SK-N-SH treated with all-trans-retinoic acid at 6 μM for 48 hours (cell line): Measurements from ENCODE around the gene TMEM87B.

ENCODE experiments used
- ATAC-seq: fragments of 200-7000 bp; cut with Tn5 transposase; 3 replicates; pipeline ENCODE4 v1.9.1; 2020; ENCODE audit warnings: mild to moderate bottlenecking, moderate library complexity
- ARNTL ChIP-seq: fragments of 450-650 bp; formaldehyde crosslinking; IDR thresholded peaks from 2 replicates; pipeline ENCODE4 v1.5.0; 2020; ENCODE audit warnings: low read depth, mild to moderate bottlenecking, moderate library complexity, borderline replicate concordance
- BACH2 ChIP-seq: fragments of 250-450 bp; sonication (Bioruptor Pico); IDR thresholded peaks from 2 replicates; pipeline ENCODE4 v1.9.0; 2021; ENCODE audit warnings: mild to moderate bottlenecking, borderline replicate concordance
- CREB5 ChIP-seq: fragments of 250-450 bp; sonication (Bioruptor Pico); IDR thresholded peaks from 2 replicates; pipeline ENCODE4 v1.5.1; 2020; ENCODE audit warnings: low read depth, mild to moderate bottlenecking, moderate library complexity
- CSDC2 ChIP-seq: fragments of 250-450 bp; sonication (Bioruptor Pico); IDR thresholded peaks from 2 replicates; pipeline ENCODE4 v1.5.0; 2020; ENCODE audit warnings: mild to moderate bottlenecking, moderate library complexity
- CSRNP3 ChIP-seq: fragments of 250-450 bp; sonication (Bioruptor Pico); IDR thresholded peaks from 2 replicates; pipeline ENCODE4 v1.5.1; 2021; ENCODE audit warnings: mild to moderate bottlenecking, moderate library complexity
- ESRRG ChIP-seq: fragments of 250-450 bp; sonication (Bioruptor Pico); IDR thresholded peaks from 2 replicates; pipeline ENCODE4 v1.6.1; 2021; ENCODE audit warnings: mild to moderate bottlenecking
- GLIS3 ChIP-seq: fragments of 250-450 bp; sonication (Bioruptor Pico); IDR thresholded peaks from 2 replicates; pipeline ENCODE4 v1.5.0; 2020; ENCODE audit warnings: mild to moderate bottlenecking, moderate library complexity
- ISL1 ChIP-seq: fragments of 250-450 bp; sonication (Bioruptor Pico); IDR thresholded peaks from 2 replicates; pipeline ENCODE4 v2.1.2; 2022; ENCODE audit warnings: mild to moderate bottlenecking, moderate library complexity
- OSR1 ChIP-seq: fragments of 250-450 bp; sonication (Bioruptor Pico); IDR thresholded peaks from 2 replicates; pipeline ENCODE4 v1.8.0; 2022; ENCODE audit warnings: moderate library complexity, mild to moderate bottlenecking, inconsistent platforms
- PATZ1 ChIP-seq: fragments of 250-450 bp; sonication (Bioruptor Pico); IDR thresholded peaks from 2 replicates; pipeline ENCODE4 v1.8.0; 2020; ENCODE audit warnings: mild to moderate bottlenecking, moderate library complexity, borderline replicate concordance
- POU6F1 ChIP-seq: fragments of 250-450 bp; sonication (Bioruptor Pico); IDR thresholded peaks from 2 replicates; pipeline ENCODE4 v1.8.0; 2021; ENCODE audit warnings: low read depth, mild to moderate bottlenecking, moderate library complexity, borderline replicate concordance
- PPARA ChIP-seq: fragments of 250-450 bp; sonication (Bioruptor Pico); IDR thresholded peaks from 2 replicates; pipeline ENCODE4 v1.5.0; 2020; ENCODE audit warnings: mild to moderate bottlenecking, borderline replicate concordance
- RARB ChIP-seq: fragments of 250-450 bp; sonication (Bioruptor Pico); IDR thresholded peaks from 2 replicates; pipeline ENCODE4 v1.8.0; 2021; ENCODE audit warnings: mild to moderate bottlenecking, moderate library complexity
- SNAI2 ChIP-seq: fragments of 250-450 bp; sonication (Bioruptor Pico); IDR thresholded peaks from 2 replicates; pipeline ENCODE4 v1.5.0; 2020; ENCODE audit warnings: mild to moderate bottlenecking, moderate library complexity
- TCF4 ChIP-seq: fragments of 250-450 bp; sonication (Bioruptor Pico); IDR thresholded peaks from 2 replicates; pipeline ENCODE4 v1.8.0; 2021; ENCODE audit warnings: mild to moderate bottlenecking, moderate library complexity, borderline replicate concordance
- TOX ChIP-seq: fragments of 250-450 bp; sonication (Bioruptor Pico); IDR thresholded peaks from 2 replicates; pipeline ENCODE4 v1.8.0; 2021; ENCODE audit warnings: mild to moderate bottlenecking, moderate library complexity, borderline replicate concordance
- ZC3H10 ChIP-seq: fragments of 250-450 bp; sonication (Bioruptor Pico); IDR thresholded peaks from 2 replicates; pipeline ENCODE4 v1.5.1; 2021; ENCODE audit warnings: mild to moderate bottlenecking, moderate library complexity
- ZFP3 ChIP-seq: fragments of 250-450 bp; sonication (Bioruptor Pico); IDR thresholded peaks from 2 replicates; pipeline ENCODE4 v1.5.0; 2020; ENCODE audit warnings: mild to moderate bottlenecking, moderate library complexity
- ZFP30 ChIP-seq: fragments of 450-650 bp; formaldehyde crosslinking; IDR thresholded peaks from 2 replicates; pipeline ENCODE4 v1.5.0; 2022; ENCODE audit warnings: mild to moderate bottlenecking, moderate library complexity
- ZNF565 ChIP-seq: fragments of 450-650 bp; formaldehyde crosslinking; conservative IDR thresholded peaks from 2 replicates; pipeline ENCODE4 v1.5.0; 2020; ENCODE audit warnings: low read depth, mild to moderate bottlenecking, moderate library complexity
- ZNF70 ChIP-seq: fragments of 450-650 bp; formaldehyde crosslinking; IDR thresholded peaks from 2 replicates; pipeline ENCODE4 v1.5.0; 2020; ENCODE audit warnings: mild to moderate bottlenecking, moderate library complexity
- ZNF8 ChIP-seq: fragments of 450-650 bp; formaldehyde crosslinking; IDR thresholded peaks from 2 replicates; pipeline ENCODE4 v1.5.0; 2020; ENCODE audit warnings: mild to moderate bottlenecking, moderate library complexity

The TMEM87B gene

GRCh38 chr2:112165296-112165695 lies 110.2 kb downstream of the TMEM87B start:
- TF ChIP-seq ISL1 (CRISPR knock-in tag) (no peak), BACH2 (no peak), ZC3H10 (CRISPR knock-in tag) (no peak), ZFP30 (CRISPR knock-in tag) (no peak), GLIS3 (CRISPR knock-in tag) (no peak), CREB5 (CRISPR knock-in tag) (no peak), ZFP3 (no peak), OSR1 (CRISPR knock-in tag) (no peak), RARB (no peak), POU6F1 (CRISPR knock-in tag) (no peak), ZNF8 (CRISPR knock-in tag) (no peak), PATZ1 (no peak), ZNF70 (CRISPR knock-in tag) (no peak), SNAI2 (CRISPR knock-in tag) (no peak), CSDC2 (CRISPR knock-in tag) (no peak), CSRNP3 (no peak), PPARA (no peak), ARNTL (CRISPR knock-in tag) (no peak), ESRRG (CRISPR knock-in tag) (no peak), TCF4 (CRISPR knock-in tag) (no peak)
- ATAC-seq: no peak

- ATAC-seq: no peak
- TF ChIP-seq ESRRG (CRISPR knock-in tag): no peak
- TF ChIP-seq PATZ1: no peak
- TF ChIP-seq ZFP3: no peak
- TF ChIP-seq TOX (CRISPR knock-in tag): no peak
- TF ChIP-seq ZNF70 (CRISPR knock-in tag): no peak
Observed at GRCh38 chr2:112166806-112167499, 111.9 kb downstream of the TMEM87B start.

- no peak for ATAC-seq
- TF ChIP-seq ZNF565 (CRISPR knock-in tag): no peak
- TF ChIP-seq OSR1 (CRISPR knock-in tag): no peak
- TF ChIP-seq PATZ1: no peak
- TF ChIP-seq GLIS3 (CRISPR knock-in tag): no peak
- TF ChIP-seq RARB: no peak
- TF ChIP-seq TOX (CRISPR knock-in tag): no peak
- TF ChIP-seq SNAI2 (CRISPR knock-in tag): no peak
- no peak for TF ChIP-seq BACH2
- no peak for TF ChIP-seq ZFP30 (CRISPR knock-in tag)
- no peak for TF ChIP-seq PPARA
- TF ChIP-seq ISL1 (CRISPR knock-in tag): no peak
- TF ChIP-seq ZFP3: no peak
Observed at GRCh38 chr2:112168422-112169124, 113.5 kb downstream of the TMEM87B start.
